ENCODE data around the gene CUBN.

CUBN gene

DNA sequence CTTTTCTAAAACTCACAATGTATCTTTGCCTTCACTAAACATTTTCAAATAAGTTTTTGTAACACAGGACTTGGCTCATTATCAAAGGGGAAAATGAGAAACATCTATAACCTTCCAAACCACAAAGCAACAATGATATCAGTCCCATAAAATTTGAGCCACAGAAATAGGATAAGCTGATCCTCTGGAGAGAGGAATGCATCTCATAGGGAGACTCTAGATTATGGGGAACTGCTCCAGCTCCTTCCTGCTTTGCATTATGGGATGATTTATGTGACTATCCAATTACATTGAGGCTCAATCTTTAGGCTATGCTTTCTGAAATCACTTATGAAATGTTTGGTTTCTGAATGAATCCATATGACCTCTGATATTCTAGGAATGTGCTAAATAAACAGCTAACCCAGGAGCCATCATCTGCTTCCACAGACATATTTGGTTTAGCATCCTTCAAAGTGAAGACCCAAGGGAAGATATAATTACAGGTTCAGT lies 70.4 kb downstream of the CUBN start (continued):
- TF ChIP-seq ZIC2 (tag by site-specific recombination; IDR thresholded peaks at IDR 0.05) (no peak), ZNF112 (tag by site-specific recombination; IDR thresholded peaks at IDR 0.05) (no peak), ZSCAN23 (tag by site-specific recombination; IDR thresholded peaks at IDR 0.05) (peak; percentile 72; the same call in 1 of the 2 replicates), ZBTB6 (tag by site-specific recombination; IDR thresholded peaks at IDR 0.05) (peak; percentile 96), HOXD13 (CRISPR knock-in tag; IDR thresholded peaks at IDR 0.05; ENCODE audit: borderline replicate concordance) (peak; percentile 84), GLIS1 (tag by site-specific recombination; IDR thresholded peaks at IDR 0.05) (peak; percentile 81), BCL6B (tag by site-specific recombination; IDR thresholded peaks at IDR 0.05) (peak; percentile 89), OSR2 (tag by site-specific recombination; IDR thresholded peaks at IDR 0.05) (peak; percentile 93), ZNF155 (tag by site-specific recombination; IDR thresholded peaks at IDR 0.05) (no peak), SP7 (tag by site-specific recombination; IDR thresholded peaks at IDR 0.05) (peak; percentile 99), ZSCAN16 (tag by site-specific recombination; IDR thresholded peaks at IDR 0.05) (no peak), MEIS1 (CRISPR knock-in tag; IDR thresholded peaks at IDR 0.05; ENCODE audit: borderline replicate concordance) (0 out of 2 replicates have a peak, but pooled peaks have one; percentile 25), ZBTB1 (tag by site-specific recombination; IDR thresholded peaks at IDR 0.05) (no peak), SCRT1 (tag by site-specific recombination; IDR thresholded peaks at IDR 0.05; ENCODE audit: borderline replicate concordance) (peak; percentile 80), KLF8 (tag by site-specific recombination; IDR thresholded peaks at IDR 0.05) (peak; percentile 95), ZNF221 (tag by site-specific recombination; IDR thresholded peaks at IDR 0.05; ENCODE audit: borderline replicate concordance) (no peak), GFI1B (tag by site-specific recombination; IDR thresholded peaks at IDR 0.05) (peak; percentile 90), ZNF366 (tag by site-specific recombination; conservative IDR thresholded peaks at IDR 0.05) (peak; percentile 91), MZF1 (tag by site-specific recombination; IDR thresholded peaks at IDR 0.05; ENCODE audit: borderline replicate concordance) (peak; percentile 86), SALL2 (tag by site-specific recombination; IDR thresholded peaks at IDR 0.05; ENCODE audit: borderline replicate concordance) (no peak), ZBTB21 (tag by site-specific recombination; IDR thresholded peaks at IDR 0.05) (peak; percentile 79), ZBTB17 (tag by site-specific recombination; IDR thresholded peaks at IDR 0.05) (peak; percentile 86), ZNF555 (tag by site-specific recombination; conservative IDR thresholded peaks at IDR 0.05) (no peak), ZNF585B (tag by site-specific recombination; IDR thresholded peaks at IDR 0.05) (no peak)
- TF ChIP-seq, protein P1, sequence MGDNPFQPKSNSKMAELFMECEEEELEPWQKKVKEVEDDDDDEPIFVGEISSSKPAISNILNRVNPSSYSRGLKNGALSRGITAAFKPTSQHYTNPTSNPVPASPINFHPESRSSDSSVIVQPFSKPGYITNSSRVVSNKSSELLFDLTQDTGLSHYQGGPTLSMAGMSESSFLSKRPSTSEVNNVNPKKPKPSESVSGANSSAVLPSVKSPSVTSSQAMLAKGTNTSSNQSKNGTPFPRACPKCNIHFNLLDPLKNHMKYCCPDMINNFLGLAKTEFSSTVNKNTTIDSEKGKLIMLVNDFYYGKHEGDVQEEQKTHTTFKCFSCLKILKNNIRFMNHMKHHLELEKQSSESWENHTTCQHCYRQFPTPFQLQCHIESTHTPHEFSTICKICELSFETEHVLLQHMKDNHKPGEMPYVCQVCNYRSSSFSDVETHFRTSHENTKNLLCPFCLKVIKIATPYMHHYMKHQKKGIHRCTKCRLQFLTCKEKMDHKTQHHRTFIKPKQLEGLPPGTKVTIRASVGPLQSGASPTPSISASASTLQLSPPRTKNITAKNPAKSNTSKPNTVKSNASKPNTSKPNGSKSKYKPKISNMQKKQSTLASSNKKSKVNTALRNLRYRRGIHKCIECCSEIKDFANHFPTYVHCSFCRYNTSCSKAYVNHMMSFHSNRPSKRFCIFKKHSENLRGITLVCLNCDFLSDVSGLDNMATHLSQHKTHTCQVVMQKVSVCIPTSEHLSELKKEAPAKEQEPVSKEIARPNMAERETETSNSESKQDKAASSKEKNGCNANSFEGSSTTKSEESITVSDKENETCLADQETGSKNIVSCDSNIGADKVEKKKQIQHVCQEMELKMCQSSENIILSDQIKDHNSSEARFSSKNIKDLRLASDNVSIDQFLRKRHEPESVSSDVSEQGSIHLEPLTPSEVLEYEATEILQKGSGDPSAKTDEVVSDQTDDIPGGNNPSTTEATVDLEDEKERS (tag by site-specific recombination; IDR thresholded peaks at IDR 0.05), result no peak
- TF ChIP-seq, protein P2, sequence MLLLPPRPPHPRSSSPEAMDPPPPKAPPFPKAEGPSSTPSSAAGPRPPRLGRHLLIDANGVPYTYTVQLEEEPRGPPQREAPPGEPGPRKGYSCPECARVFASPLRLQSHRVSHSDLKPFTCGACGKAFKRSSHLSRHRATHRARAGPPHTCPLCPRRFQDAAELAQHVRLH (tag by site-specific recombination; IDR thresholded peaks at IDR 0.05), result peak; percentile 94
- TF ChIP-seq, protein P3, sequence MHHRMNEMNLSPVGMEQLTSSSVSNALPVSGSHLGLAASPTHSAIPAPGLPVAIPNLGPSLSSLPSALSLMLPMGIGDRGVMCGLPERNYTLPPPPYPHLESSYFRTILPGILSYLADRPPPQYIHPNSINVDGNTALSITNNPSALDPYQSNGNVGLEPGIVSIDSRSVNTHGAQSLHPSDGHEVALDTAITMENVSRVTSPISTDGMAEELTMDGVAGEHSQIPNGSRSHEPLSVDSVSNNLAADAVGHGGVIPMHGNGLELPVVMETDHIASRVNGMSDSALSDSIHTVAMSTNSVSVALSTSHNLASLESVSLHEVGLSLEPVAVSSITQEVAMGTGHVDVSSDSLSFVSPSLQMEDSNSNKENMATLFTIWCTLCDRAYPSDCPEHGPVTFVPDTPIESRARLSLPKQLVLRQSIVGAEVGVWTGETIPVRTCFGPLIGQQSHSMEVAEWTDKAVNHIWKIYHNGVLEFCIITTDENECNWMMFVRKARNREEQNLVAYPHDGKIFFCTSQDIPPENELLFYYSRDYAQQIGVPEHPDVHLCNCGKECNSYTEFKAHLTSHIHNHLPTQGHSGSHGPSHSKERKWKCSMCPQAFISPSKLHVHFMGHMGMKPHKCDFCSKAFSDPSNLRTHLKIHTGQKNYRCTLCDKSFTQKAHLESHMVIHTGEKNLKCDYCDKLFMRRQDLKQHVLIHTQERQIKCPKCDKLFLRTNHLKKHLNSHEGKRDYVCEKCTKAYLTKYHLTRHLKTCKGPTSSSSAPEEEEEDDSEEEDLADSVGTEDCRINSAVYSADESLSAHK (tag by site-specific recombination; IDR thresholded peaks at IDR 0.05), result peak; percentile 91
- TF ChIP-seq, protein P4, sequence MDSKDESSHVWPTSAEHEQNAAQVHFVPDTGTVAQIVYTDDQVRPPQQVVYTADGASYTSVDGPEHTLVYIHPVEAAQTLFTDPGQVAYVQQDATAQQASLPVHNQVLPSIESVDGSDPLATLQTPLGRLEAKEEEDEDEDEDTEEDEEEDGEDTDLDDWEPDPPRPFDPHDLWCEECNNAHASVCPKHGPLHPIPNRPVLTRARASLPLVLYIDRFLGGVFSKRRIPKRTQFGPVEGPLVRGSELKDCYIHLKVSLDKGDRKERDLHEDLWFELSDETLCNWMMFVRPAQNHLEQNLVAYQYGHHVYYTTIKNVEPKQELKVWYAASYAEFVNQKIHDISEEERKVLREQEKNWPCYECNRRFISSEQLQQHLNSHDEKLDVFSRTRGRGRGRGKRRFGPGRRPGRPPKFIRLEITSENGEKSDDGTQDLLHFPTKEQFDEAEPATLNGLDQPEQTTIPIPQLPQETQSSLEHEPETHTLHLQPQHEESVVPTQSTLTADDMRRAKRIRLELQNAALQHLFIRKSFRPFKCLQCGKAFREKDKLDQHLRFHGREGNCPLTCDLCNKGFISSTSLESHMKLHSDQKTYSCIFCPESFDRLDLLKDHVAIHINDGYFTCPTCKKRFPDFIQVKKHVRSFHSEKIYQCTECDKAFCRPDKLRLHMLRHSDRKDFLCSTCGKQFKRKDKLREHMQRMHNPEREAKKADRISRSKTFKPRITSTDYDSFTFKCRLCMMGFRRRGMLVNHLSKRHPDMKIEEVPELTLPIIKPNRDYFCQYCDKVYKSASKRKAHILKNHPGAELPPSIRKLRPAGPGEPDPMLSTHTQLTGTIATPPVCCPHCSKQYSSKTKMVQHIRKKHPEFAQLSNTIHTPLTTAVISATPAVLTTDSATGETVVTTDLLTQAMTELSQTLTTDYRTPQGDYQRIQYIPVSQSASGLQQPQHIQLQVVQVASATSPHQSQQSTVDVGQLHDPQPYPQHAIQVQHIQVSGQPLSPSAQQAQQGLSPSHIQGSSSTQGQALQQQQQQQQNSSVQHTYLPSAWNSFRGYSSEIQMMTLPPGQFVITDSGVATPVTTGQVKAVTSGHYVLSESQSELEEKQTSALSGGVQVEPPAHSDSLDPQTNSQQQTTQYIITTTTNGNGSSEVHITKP (tag by site-specific recombination; IDR thresholded peaks at IDR 0.05), result peak; percentile 80
